A549 (cell line): ENCODE data around the gene LOXHD1. TPM values are rescaled to one million over a fixed set of nuclear protein-coding genes. Genes with fewer than 3 reads are reported as not detected.

Source experiments
- ATAC-seq, 2 experiments: fragments of 200-7000 bp in 1 of 2; fragments of >200 bp in 1 of 2; cut with Nextera tagmentation in 1 of 2; cut with Tn5 transposase in 1 of 2; 3 replicates each; pipeline versions ENCODE4 v1.8.0 to v1.9.1; 2018 to 2020; ENCODE audit warnings: mild to moderate bottlenecking in 1 of 2, moderate library complexity in 1 of 2
- CTCF ChIA-PET: fragments of 300-600 bp; sonication (Branson Sonifier 250); formaldehyde crosslinking; extraction: SDS; loops from one replicate; lab custom pipeline; 2021; ENCODE audit warnings: antibody characterized with exemption, inconsistent platforms; lab: Yijun Ruan, JAX
- POLR2A ChIA-PET: fragments of 350-600 bp; formaldehyde crosslinking; extraction: SDS; loops from one replicate; lab custom pipeline; 2021; ENCODE audit warnings: antibody characterized with exemption, inconsistent platforms; lab: Yijun Ruan, JAX
- DNase-seq, 2 experiments: peaks; one replicate each; pipeline versions ENCODE4 v3.0.0 to v3.0.0-alpha.2; 2011 to 2016; ENCODE audit warnings: low read depth in 1 of 2, low spot score in 1 of 2
- FAIRE-seq: peaks from 2 replicates; lab custom pipeline; 2011; peaks lifted over from hg19 to GRCh38; lab: Jason Lieb, UNC
- H3K27ac ChIP-seq, 2 experiments: fragments of >200 bp; sonication (Bioruptor Twin); formaldehyde crosslinking; 3 replicates each; pipeline ENCODE4 v1.5.1; 2016 to 2017
- H3K4me1 ChIP-seq: fragments of >200 bp; sonication (Bioruptor Twin); formaldehyde crosslinking; 3 replicates; pipeline ENCODE4 v1.6.1; 2016
- H3K4me2 ChIP-seq: fragments of >200 bp; sonication (Bioruptor Twin); formaldehyde crosslinking; 3 replicates; pipeline ENCODE4 v1.6.1; 2016
- H3K4me3 ChIP-seq: fragments of >200 bp; sonication (Bioruptor Twin); formaldehyde crosslinking; 3 replicates; pipeline ENCODE4 v1.5.1; 2016
- H3K9me3 ChIP-seq: fragments of >200 bp; sonication (Bioruptor Twin); formaldehyde crosslinking; 3 replicates; pipeline ENCODE4 v1.6.1; 2016
- BHLHE40 ChIP-seq: IDR thresholded peaks from 2 replicates; pipeline ENCODE4 v1.6.1; 2012; ENCODE audit warnings: low read depth, low read length, inconsistent platforms
- CBX2 ChIP-seq: fragments of 200-600 bp; sonication (generic); IDR thresholded peaks from 2 replicates; pipeline ENCODE4 v1.6.1; 2016; ENCODE audit warnings: low read depth, mild to moderate bottlenecking, borderline replicate concordance
- CEBPB ChIP-seq, 2 experiments: fragments of >200 bp in 1 of 2; sonication (Bioruptor Twin) in 1 of 2; formaldehyde crosslinking in 1 of 2; IDR thresholded peaks; 2 replicates each; pipeline ENCODE4 v1.6.1; 2012 to 2016
- CHD2 ChIP-seq: fragments of 150-350 bp; IDR thresholded peaks from 2 replicates; pipeline ENCODE4 v1.6.1; 2014; ENCODE audit warnings: low read length; ENCODE audit not compliant: partially characterized antibody
- CHD4 ChIP-seq: fragments of 200-600 bp; sonication (generic); IDR thresholded peaks from 2 replicates; pipeline ENCODE4 v1.6.1; 2016; ENCODE audit warnings: antibody characterized with exemption, mild to moderate bottlenecking, borderline replicate concordance
- EHF ChIP-seq: fragments of 250-450 bp; sonication (Bioruptor Pico); IDR thresholded peaks from 2 replicates; pipeline ENCODE4 v1.5.0; 2020; ENCODE audit warnings: mild to moderate bottlenecking
- ESRRA ChIP-seq: fragments of 150-350 bp; IDR thresholded peaks from 2 replicates; pipeline ENCODE4 v1.6.1; 2014; ENCODE audit warnings: mild to moderate bottlenecking, low read length, borderline replicate concordance
- FOSL2 ChIP-seq, 2 experiments: fragments of 450-650 bp in 1 of 2; fragments of >200 bp in 1 of 2; sonication (Bioruptor Twin) in 1 of 2; formaldehyde crosslinking; IDR thresholded peaks; 2 replicates each; pipeline versions ENCODE4 v1.5.0 to v1.6.1; 2016 to 2020; ENCODE audit warnings: mild to moderate bottlenecking in 1 of 2, moderate library complexity in 1 of 2
- HEYL ChIP-seq: fragments of 250-450 bp; sonication (Bioruptor Pico); IDR thresholded peaks from 2 replicates; pipeline ENCODE4 v1.8.0; 2021; ENCODE audit warnings: mild to moderate bottlenecking, moderate library complexity
- HOXB13 ChIP-seq: fragments of 250-450 bp; sonication (Bioruptor Pico); IDR thresholded peaks from 2 replicates; pipeline ENCODE4 v1.5.0; 2020; ENCODE audit warnings: low read depth, mild to moderate bottlenecking, moderate library complexity
- JUNB ChIP-seq: fragments of >200 bp; sonication (Bioruptor Twin); formaldehyde crosslinking; IDR thresholded peaks from 2 replicates; pipeline ENCODE4 v1.6.1; 2016
- KDM1A ChIP-seq: fragments of 200-600 bp; sonication (generic); IDR thresholded peaks from 2 replicates; pipeline ENCODE4 v1.6.1; 2016; ENCODE audit warnings: low read depth, mild to moderate bottlenecking
- MYC ChIP-seq: IDR thresholded peaks from 2 replicates; pipeline ENCODE4 v1.6.1; 2012; ENCODE audit warnings: mild to moderate bottlenecking, inconsistent platforms, low read length, improper control_type of control experiment, borderline replicate concordance
- NR3C1 ChIP-seq: fragments of >200 bp; sonication (Bioruptor Twin); formaldehyde crosslinking; IDR thresholded peaks from 3 replicates; pipeline ENCODE4 v1.6.1; 2017
- POLR2A ChIP-seq: IDR thresholded peaks from 2 replicates; pipeline ENCODE4 v1.6.1; 2012; ENCODE audit warnings: mild to moderate bottlenecking, low read length
- POLR2AphosphoS2 ChIP-seq: conservative IDR thresholded peaks from 2 replicates; pipeline ENCODE4 v1.6.1; 2012; ENCODE audit warnings: low read length, improper control_type of control experiment, inconsistent platforms
- RAD21 ChIP-seq, 2 experiments: fragments of >200 bp in 1 of 2; sonication (Bioruptor Twin) in 1 of 2; formaldehyde crosslinking in 1 of 2; IDR thresholded peaks in 1 of 2; conservative IDR thresholded peaks in 1 of 2; 2 replicates in 1 of 2; 3 replicates in 1 of 2; pipeline ENCODE4 v1.6.1; 2012 to 2018; ENCODE audit warnings: inconsistent platforms in 1 of 2
- RARB ChIP-seq: fragments of 250-450 bp; sonication (Bioruptor Pico); IDR thresholded peaks from 2 replicates; pipeline ENCODE4 v1.8.0; 2021; ENCODE audit warnings: mild to moderate bottlenecking, moderate library complexity
- RFX5 ChIP-seq: fragments of 450-650 bp; IDR thresholded peaks from 2 replicates; pipeline ENCODE4 v1.7.1; 2014; ENCODE audit warnings: antibody characterized with exemption, mild to moderate bottlenecking, moderate library complexity
- SMC3 ChIP-seq: fragments of >200 bp; sonication (Bioruptor Twin); formaldehyde crosslinking; IDR thresholded peaks from 3 replicates; pipeline ENCODE4 v1.6.1; 2018; ENCODE audit warnings: inconsistent platforms
- TFCP2L1 ChIP-seq: fragments of 250-450 bp; sonication (Bioruptor Pico); IDR thresholded peaks from 2 replicates; pipeline ENCODE4 v1.5.0; 2021; ENCODE audit warnings: mild to moderate bottlenecking
- ZC3H11A ChIP-seq: fragments of 450-650 bp; IDR thresholded peaks from 2 replicates; pipeline ENCODE4 v1.6.1; 2014; ENCODE audit warnings: antibody characterized with exemption, mild to moderate bottlenecking
- ZFP36 ChIP-seq: fragments of 450-650 bp; IDR thresholded peaks from 2 replicates; pipeline ENCODE4 v1.6.1; 2014; ENCODE audit warnings: borderline replicate concordance; ENCODE audit not compliant: partially characterized antibody
- ZSCAN20 ChIP-seq: fragments of 250-450 bp; sonication (Bioruptor Pico); IDR thresholded peaks from 2 replicates; pipeline ENCODE4 v1.8.0; 2022; ENCODE audit warnings: mild to moderate bottlenecking, moderate library complexity
- WGBS: methylation state at CpG from one replicate; pipeline ENCODE4 v1.1.6; 2017; ENCODE audit errors: missing lambda C conversion rate; 5-methylcytosine and 5-hydroxymethylcytosine counted together
- polyA plus RNA-seq, 4 experiments: library from polyadenylated mRNA; depleted of rRNA in 3 of 4; stranded (reverse); fragments of >200 nt; fragmentation: RNase III in 1 of 4; extraction: RNeasy Plus Mini Kit Qiagen cat#74134 plus additional on column Dnase treatment in 1 of 4; gene quantifications; 2 replicates in 3 of 4; 3 replicates in 1 of 4; pipeline ENCODE4 v1.2.3, GENCODE V29; 2011 to 2017
- TF ChIP-seq, protein P1 (sequence below): IDR thresholded peaks from 2 replicates; pipeline ENCODE4 v1.6.1; 2012
- TF ChIP-seq, protein P2 (sequence below): fragments of 250-450 bp; sonication (Bioruptor Pico); IDR thresholded peaks from 2 replicates; pipeline ENCODE4 v1.5.0; 2020; ENCODE audit warnings: low read depth, mild to moderate bottlenecking, moderate library complexity
- TF ChIP-seq, protein P3 (sequence below): fragments of >200 bp; sonication (Bioruptor Twin); formaldehyde crosslinking; IDR thresholded peaks from 3 replicates; pipeline ENCODE4 v1.5.1; 2016
- TF ChIP-seq, protein P4 (sequence below): fragments of 200-600 bp; sonication (generic); IDR thresholded peaks from 2 replicates; pipeline ENCODE4 v1.6.1; 2016; ENCODE audit warnings: antibody characterized with exemption, mild to moderate bottlenecking, moderate library complexity
- TF ChIP-seq, protein P5 (sequence below): fragments of >200 bp; sonication (Bioruptor Twin); formaldehyde crosslinking; IDR thresholded peaks from 2 replicates; pipeline ENCODE4 v1.6.1; 2016

The LOXHD1 gene
- polyA plus RNA-seq, 2 of the 4 experiments (the other 2 are of a cell fraction) = not detected

DNA sequence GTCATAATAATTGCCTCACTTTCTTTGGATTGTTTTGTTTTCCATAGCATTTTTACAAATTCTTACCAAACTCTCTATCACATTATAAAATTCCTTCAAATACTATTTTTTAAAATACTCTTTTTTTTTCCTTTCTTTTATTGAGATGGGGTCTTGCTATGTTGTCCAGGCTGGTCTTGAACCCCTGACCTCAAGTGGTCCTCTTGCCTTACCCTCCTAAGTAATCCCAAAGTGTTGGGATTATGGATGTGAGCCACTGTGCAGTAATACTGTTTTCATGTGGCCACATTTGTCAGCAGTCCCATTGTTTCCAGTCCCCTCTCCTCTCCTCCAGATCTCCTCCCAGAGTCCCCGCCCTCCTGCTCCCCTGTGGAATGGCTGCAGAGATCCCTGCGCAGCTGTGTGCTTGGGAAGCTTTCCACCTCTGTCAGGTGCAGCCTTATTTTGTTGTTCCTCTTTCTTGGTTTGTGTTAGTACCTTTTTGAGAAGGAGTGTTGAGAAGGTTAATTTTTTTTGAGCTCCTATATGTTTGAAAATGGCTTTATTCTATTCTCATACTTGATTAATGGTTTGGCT, 227.3 kb downstream of the LOXHD1 start:
- FAIRE-seq (no peak), ATAC-seq (no peak), DNase-seq (no peak)
- ChIA-PET POLR2A (no interaction called here), CTCF (no interaction called here)
- H3K27ac ChIP-seq = no peak overlapping the region
- H3K4me3 ChIP-seq = no peak overlapping the region
- 48% methylated on average over 2 of the region's 2 CpGs for WGBS
- H3K4me2 ChIP-seq = no peak overlapping the region
- no peaks in the 10 kb centered on the region for H3K4me1 ChIP-seq
- no peaks in the 10 kb centered on the region for H3K9me3 ChIP-seq
- no peak for TF ChIP-seq RFX5
- TF ChIP-seq EHF = no peak
- no peak for TF ChIP-seq CBX2
- no peak for TF ChIP-seq CHD2
- TF ChIP-seq HEYL = no peak
- no peak for TF ChIP-seq CEBPB (IDR thresholded peaks at IDR 0.05)
- TF ChIP-seq POLR2A = no peak
- no peak for TF ChIP-seq ZSCAN20 (CRISPR knock-in tag)
- TF ChIP-seq TFCP2L1 = no peak
- no peak for TF ChIP-seq BHLHE40
- no peak for TF ChIP-seq RARB (CRISPR knock-in tag)
- TF ChIP-seq, protein P1, sequence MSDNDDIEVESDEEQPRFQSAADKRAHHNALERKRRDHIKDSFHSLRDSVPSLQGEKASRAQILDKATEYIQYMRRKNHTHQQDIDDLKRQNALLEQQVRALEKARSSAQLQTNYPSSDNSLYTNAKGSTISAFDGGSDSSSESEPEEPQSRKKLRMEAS = no peak
- no peak for TF ChIP-seq HOXB13 (CRISPR knock-in tag)
- TF ChIP-seq, protein P2, sequence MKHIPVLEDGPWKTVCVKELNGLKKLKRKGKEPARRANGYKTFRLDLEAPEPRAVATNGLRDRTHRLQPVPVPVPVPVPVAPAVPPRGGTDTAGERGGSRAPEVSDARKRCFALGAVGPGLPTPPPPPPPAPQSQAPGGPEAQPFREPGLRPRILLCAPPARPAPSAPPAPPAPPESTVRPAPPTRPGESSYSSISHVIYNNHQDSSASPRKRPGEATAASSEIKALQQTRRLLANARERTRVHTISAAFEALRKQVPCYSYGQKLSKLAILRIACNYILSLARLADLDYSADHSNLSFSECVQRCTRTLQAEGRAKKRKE (CRISPR knock-in tag) = no peak
- TF ChIP-seq MYC = no peak
- TF ChIP-seq FOSL2 (IDR thresholded peaks at IDR 0.05) = no peak
- TF ChIP-seq FOSL2 (CRISPR knock-in tag; IDR thresholded peaks at IDR 0.05) = no peak
- no peak for TF ChIP-seq RAD21 (conservative IDR thresholded peaks at IDR 0.05 in 1 of 2, IDR thresholded peaks at IDR 0.05 in 1 of 2)
- no peak for TF ChIP-seq CHD4

DNA sequence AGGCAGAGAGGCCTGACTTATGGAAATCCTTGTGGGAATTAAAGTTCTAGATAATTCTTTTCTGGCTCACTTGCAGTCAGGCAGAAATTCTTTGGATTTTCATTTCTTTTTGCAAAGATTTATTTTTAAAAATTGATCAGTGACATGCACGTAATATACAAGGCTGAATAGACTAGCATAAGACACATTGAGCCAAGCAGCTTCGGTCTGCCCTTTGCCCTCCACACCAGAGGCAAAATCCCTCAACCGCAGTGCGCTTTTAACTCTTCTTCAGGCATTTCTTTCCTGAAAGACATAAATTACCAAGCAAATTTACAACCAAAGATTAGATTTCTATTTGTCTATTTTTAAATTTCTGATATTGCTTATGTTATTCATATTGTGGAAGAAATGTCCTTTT, 227.9 kb downstream of the LOXHD1 start:
- no peak overlapping the region for H3K4me2 ChIP-seq
- FAIRE-seq = no peak
- POLR2A ChIA-PET = no interaction called here

DNA sequence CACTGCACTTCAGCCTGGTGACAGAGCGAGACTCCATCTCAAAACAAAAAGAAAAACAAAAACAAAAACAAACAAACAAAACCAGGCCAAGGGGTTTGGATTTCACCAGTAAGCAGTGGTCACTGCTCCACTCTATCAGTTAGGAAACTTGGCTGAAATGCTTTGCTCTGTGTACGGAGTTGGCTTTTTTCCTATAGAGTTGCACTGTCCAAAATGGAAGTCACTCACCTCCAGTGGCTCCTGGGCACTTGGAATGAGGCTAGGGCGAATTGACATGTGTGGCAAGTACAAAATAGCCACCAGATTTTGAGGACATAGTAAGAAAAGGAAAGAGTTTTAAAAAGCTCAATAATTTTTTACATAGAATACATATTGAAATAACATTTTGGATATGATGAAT, 228.7 kb downstream of the LOXHD1 start:
- ATAC-seq (no peak), DNase-seq (no peak), FAIRE-seq (no peak)
- Histone ChIP-seq H3K4me1 (no peaks in the 10 kb centered on the region), H3K4me3 (no peak overlapping the region), H3K4me2 (no peak overlapping the region), H3K27ac (no peak overlapping the region), H3K9me3 (no peaks in the 10 kb centered on the region)
- WGBS = 42% methylated on average over 3 of the region's 3 CpGs
- ChIA-PET POLR2A (no interaction called here), CTCF (no interaction called here)
- TF ChIP-seq HEYL (no peak), POLR2A (no peak), EHF (no peak), CBX2 (no peak), ZSCAN20 (CRISPR knock-in tag) (no peak), ESRRA (no peak), ZC3H11A (no peak), POLR2AphosphoS2 (no peak), JUNB (no peak), CHD4 (no peak), SMC3 (no peak), ZFP36 (no peak)
- TF ChIP-seq, protein P3, sequence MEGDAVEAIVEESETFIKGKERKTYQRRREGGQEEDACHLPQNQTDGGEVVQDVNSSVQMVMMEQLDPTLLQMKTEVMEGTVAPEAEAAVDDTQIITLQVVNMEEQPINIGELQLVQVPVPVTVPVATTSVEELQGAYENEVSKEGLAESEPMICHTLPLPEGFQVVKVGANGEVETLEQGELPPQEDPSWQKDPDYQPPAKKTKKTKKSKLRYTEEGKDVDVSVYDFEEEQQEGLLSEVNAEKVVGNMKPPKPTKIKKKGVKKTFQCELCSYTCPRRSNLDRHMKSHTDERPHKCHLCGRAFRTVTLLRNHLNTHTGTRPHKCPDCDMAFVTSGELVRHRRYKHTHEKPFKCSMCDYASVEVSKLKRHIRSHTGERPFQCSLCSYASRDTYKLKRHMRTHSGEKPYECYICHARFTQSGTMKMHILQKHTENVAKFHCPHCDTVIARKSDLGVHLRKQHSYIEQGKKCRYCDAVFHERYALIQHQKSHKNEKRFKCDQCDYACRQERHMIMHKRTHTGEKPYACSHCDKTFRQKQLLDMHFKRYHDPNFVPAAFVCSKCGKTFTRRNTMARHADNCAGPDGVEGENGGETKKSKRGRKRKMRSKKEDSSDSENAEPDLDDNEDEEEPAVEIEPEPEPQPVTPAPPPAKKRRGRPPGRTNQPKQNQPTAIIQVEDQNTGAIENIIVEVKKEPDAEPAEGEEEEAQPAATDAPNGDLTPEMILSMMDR = no peak
- TF ChIP-seq, protein P4, sequence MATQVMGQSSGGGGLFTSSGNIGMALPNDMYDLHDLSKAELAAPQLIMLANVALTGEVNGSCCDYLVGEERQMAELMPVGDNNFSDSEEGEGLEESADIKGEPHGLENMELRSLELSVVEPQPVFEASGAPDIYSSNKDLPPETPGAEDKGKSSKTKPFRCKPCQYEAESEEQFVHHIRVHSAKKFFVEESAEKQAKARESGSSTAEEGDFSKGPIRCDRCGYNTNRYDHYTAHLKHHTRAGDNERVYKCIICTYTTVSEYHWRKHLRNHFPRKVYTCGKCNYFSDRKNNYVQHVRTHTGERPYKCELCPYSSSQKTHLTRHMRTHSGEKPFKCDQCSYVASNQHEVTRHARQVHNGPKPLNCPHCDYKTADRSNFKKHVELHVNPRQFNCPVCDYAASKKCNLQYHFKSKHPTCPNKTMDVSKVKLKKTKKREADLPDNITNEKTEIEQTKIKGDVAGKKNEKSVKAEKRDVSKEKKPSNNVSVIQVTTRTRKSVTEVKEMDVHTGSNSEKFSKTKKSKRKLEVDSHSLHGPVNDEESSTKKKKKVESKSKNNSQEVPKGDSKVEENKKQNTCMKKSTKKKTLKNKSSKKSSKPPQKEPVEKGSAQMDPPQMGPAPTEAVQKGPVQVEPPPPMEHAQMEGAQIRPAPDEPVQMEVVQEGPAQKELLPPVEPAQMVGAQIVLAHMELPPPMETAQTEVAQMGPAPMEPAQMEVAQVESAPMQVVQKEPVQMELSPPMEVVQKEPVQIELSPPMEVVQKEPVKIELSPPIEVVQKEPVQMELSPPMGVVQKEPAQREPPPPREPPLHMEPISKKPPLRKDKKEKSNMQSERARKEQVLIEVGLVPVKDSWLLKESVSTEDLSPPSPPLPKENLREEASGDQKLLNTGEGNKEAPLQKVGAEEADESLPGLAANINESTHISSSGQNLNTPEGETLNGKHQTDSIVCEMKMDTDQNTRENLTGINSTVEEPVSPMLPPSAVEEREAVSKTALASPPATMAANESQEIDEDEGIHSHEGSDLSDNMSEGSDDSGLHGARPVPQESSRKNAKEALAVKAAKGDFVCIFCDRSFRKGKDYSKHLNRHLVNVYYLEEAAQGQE = no peak
- TF ChIP-seq, protein P5, sequence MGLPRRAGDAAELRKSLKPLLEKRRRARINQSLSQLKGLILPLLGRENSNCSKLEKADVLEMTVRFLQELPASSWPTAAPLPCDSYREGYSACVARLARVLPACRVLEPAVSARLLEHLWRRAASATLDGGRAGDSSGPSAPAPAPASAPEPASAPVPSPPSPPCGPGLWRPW = no peak

More for the DNA sequence above, 227.9 kb downstream of the LOXHD1 start:
- Histone ChIP-seq H3K4me3 (no peak overlapping the region), H3K9me3 (no peaks in the 10 kb centered on the region), H3K27ac (no peak overlapping the region), H3K4me1 (no peaks in the 10 kb centered on the region)
- CTCF ChIA-PET = no interaction called here
- no peak for DNase-seq
- no peak for ATAC-seq
- 64% methylated on average over 4 of the region's 4 CpGs for WGBS
- TF ChIP-seq KDM1A (no peak), NR3C1 (no peak), ZC3H11A (no peak), CBX2 (no peak), ZFP36 (no peak), RAD21 (conservative IDR thresholded peaks at IDR 0.05 in 1 of 2, IDR thresholded peaks at IDR 0.05 in 1 of 2) (no peak)
